Activated naive CD8-positive, alpha-beta T cell treated with anti-CD3 and anti-CD28 coated beads, Interleukin-2, amount 50 U/mL, for 24 hours (primary cell): Measurements from ENCODE around the gene PCNX2.
"Not testable (repeated sequence)": the region's sequence is repeated elsewhere in the genome, so short reads cannot be mapped to it uniquely, and the experiment has no call there.

Experiments used
- ATAC-seq: fragments of 150-1000 bp; cut with Tn5 transposase; one replicate; pipeline ENCODE4 v1.10.0; 2021
- DNase-seq: peaks from one replicate; pipeline ENCODE4 v3.0.0; 2021
- H3K27ac Mint-ChIP-seq: one replicate; pipeline ENCODE4 v1.8.0; 2021; ENCODE audit warnings: mild to moderate bottlenecking, mixed read lengths
- H3K27me3 Mint-ChIP-seq: one replicate; pipeline ENCODE4 v1.8.0; 2021; ENCODE audit warnings: mixed read lengths
- H3K36me3 Mint-ChIP-seq: one replicate; pipeline ENCODE4 v1.8.0; 2021; ENCODE audit warnings: low read depth, mixed read lengths
- H3K4me1 Mint-ChIP-seq: one replicate; pipeline ENCODE4 v1.8.0; 2021; ENCODE audit warnings: mixed read lengths
- H3K4me3 Mint-ChIP-seq: one replicate; pipeline ENCODE4 v1.8.0; 2021; ENCODE audit warnings: mild to moderate bottlenecking, moderate library complexity, mixed read lengths
- H3K9me3 Mint-ChIP-seq: one replicate; pipeline ENCODE4 v1.8.0; 2021; ENCODE audit warnings: mixed read lengths

Gene PCNX2

DNA sequence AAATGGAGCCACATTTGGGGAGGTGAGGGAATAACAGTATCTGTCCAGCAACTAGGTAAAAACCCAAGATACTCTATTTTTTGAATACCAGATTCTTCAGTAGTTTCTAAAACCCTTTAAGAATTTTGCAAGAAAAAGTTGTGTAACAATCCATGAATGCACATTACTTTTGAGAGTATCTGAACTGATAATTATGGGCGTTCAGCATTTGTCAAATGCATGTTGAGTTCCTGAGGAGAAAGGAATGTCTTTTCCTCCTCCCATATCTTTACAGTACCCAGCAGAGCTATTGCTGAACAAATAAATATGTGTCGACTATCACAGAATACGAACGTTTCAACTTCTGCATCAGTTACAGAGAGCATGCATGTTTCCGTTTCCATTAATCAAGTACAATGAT, 104.5 kb downstream of the PCNX2 start:
- H3K27ac Mint-ChIP-seq, result no peak overlapping the region
- H3K9me3 Mint-ChIP-seq, result peaks cover 13% of the 10 kb centered on the region
- no peak overlapping the region for H3K4me3 Mint-ChIP-seq
- ATAC-seq (no peak), DNase-seq (no peak)
- H3K36me3 Mint-ChIP-seq, result peaks cover 32% of the 10 kb centered on the region
- no peaks in the 10 kb centered on the region for H3K4me1 Mint-ChIP-seq
- no peaks in the 10 kb centered on the region for H3K27me3 Mint-ChIP-seq

DNA sequence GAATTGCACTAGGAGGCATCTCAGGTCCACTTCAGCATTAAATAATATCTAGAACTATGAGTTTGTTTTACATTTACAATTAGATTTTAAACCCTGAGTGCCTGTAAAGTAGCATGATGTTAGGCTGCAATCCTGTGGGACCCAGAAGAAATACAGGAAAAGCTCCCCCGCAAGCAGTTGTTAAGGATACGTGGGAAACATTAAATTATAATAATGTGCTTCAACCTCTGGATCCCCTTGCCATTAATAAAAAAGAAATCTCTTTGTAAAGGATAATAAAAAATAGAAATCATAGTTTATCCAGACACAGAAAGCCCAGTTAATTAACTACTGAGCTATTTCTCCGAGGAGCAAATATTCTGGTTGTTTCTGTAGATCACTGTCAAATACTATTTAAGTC, 106.0 kb downstream of the PCNX2 start:
- peaks cover 9% of the 10 kb centered on the region for H3K9me3 Mint-ChIP-seq
- no peaks in the 10 kb centered on the region for H3K27me3 Mint-ChIP-seq
- no peak for ATAC-seq
- no peaks in the 10 kb centered on the region for H3K4me1 Mint-ChIP-seq
- H3K4me3 Mint-ChIP-seq, result no peak overlapping the region
- peaks cover 26% of the 10 kb centered on the region for H3K36me3 Mint-ChIP-seq
- H3K27ac Mint-ChIP-seq, result no peak overlapping the region
- DNase-seq, result no peak

DNA sequence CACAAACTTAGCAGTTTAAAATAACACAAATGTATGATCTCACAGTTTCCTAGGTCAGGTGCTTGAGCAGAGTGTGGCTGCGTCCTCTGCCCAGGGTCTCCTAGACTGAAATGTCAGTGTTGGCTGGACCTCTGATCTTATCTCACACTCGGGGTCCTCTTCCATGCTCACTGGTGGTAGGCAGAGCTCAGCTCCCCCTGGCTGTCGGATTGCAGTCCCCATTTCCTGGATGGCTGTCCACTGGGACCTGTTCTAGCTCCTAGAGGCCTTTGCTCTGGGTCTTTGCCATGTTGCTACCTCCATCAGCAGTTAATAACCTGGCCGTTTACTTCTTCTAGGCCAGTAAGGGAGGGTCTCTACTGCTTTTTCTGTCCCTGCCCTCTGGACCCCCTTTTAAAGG, 107.5 kb downstream of the PCNX2 start:
- H3K4me1 Mint-ChIP-seq, result no peaks in the 10 kb centered on the region
- no peak for DNase-seq
- no peaks in the 10 kb centered on the region for H3K9me3 Mint-ChIP-seq
- no peak for ATAC-seq
- H3K36me3 Mint-ChIP-seq, result peaks cover 23% of the 10 kb centered on the region
- no peak overlapping the region for H3K4me3 Mint-ChIP-seq
- no peak overlapping the region for H3K27ac Mint-ChIP-seq
- no peaks in the 10 kb centered on the region for H3K27me3 Mint-ChIP-seq

DNA sequence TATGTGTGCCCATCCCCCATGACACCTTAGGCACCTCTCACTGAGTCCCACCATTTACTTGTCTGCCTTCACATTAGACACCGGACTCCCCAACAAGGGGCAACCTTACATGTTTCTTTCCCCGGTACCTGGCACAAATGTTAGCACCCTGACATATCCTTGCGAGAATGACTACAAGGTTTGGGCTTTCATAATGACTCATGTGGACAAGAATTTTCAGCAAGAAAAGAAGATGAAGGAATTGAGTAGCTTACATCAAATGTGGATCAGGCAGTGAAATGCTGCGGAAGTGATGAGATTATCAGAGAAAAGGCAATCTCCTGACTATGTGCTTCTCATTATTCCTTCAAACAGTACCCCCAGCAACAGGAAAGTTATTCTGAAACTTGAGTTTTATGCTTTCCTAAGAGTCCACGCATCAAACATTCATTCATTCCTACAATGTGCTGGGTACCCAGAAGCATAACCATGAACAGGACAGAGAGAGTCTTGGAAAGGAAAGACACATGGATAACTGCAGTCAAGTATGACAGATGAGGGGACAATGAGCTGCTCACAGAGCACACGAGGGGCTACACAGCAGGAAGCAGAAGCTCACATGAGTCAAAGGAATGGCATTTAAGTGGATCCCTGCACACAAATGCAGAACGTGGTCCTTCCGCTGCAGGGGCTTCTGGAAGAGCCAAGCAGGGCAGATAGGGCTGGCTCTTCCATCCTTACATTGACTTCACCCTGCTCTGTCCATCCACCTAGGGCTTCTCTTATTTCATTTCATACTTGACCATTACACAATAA, 112.1 kb downstream of the PCNX2 start:
- no peak overlapping the region for H3K4me3 Mint-ChIP-seq
- no peaks in the 10 kb centered on the region for H3K4me1 Mint-ChIP-seq
- H3K27ac Mint-ChIP-seq, result no peak overlapping the region
- H3K9me3 Mint-ChIP-seq, result peaks cover 6% of the 10 kb centered on the region
- no peak for ATAC-seq
- H3K36me3 Mint-ChIP-seq, result peaks cover 45% of the 10 kb centered on the region
- no peak for DNase-seq
- no peaks in the 10 kb centered on the region for H3K27me3 Mint-ChIP-seq

DNA sequence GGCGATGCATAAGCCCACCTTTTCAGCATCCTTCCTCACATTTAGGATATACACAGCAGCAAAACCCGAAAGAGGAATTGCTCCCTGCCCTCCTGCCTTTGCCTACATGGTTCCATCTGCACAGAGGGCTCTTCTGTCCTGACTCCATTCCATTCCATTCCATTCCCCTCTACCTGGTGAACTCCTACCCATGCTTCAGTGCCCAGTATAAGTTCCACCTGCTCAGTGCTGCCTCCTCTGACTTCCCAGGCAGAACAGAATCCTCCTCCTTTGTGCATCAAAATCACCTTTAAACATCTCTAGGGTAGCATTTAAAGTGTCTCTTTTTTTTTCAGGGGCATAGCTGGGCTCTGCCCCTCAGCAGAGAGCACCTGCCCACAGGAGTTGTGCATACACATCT, 112.9 kb downstream of the PCNX2 start:
- Mint-ChIP-seq H3K36me3 (peaks cover 54% of the 10 kb centered on the region), H3K4me1 (no peaks in the 10 kb centered on the region), H3K27ac (no peak overlapping the region), H3K27me3 (no peaks in the 10 kb centered on the region), H3K4me3 (no peak overlapping the region), H3K9me3 (peaks cover 14% of the 10 kb centered on the region)
- no peak for DNase-seq
- no peak for ATAC-seq

DNA sequence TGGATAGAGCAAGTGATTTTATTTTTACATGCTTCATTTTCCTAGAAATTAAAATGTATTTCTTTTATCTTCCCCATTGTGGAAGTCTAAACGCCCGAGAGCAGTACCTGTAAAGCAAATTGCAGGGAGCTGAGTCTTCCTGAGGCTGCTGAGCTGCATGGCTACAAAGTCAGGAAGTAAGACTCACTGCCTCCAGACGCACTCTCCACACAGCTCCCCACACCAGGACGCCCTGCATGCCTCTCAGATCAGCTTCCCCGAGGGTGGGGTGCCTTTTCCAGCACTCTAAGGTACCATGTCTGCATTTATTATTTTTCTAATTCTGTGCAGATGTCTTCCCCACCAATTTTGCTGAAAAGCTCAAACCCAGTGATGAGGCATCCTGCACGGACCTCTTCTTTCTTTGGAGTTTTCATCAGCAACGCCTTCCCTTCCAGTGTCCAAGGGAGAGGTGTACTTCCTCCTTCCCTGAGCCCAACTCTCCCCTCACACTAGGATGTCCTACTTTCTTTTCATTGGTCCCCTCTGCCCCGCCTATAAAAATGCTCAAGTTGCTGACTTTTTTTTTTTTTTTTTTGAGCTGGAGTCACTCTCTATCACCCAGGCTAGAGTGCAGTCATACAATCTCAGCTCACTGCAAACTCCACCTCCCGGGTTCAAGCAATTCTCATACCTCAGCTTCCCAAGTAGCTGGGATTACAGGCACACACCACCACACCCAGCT, 114.7 kb downstream of the PCNX2 start:
- Mint-ChIP-seq H3K27ac (no peak overlapping the region), H3K4me3 (no peak overlapping the region), H3K4me1 (no peaks in the 10 kb centered on the region), H3K27me3 (no peaks in the 10 kb centered on the region), H3K9me3 (peaks cover 20% of the 10 kb centered on the region), H3K36me3 (peaks cover 70% of the 10 kb centered on the region)
- ATAC-seq (no peak), DNase-seq (no peak)

DNA sequence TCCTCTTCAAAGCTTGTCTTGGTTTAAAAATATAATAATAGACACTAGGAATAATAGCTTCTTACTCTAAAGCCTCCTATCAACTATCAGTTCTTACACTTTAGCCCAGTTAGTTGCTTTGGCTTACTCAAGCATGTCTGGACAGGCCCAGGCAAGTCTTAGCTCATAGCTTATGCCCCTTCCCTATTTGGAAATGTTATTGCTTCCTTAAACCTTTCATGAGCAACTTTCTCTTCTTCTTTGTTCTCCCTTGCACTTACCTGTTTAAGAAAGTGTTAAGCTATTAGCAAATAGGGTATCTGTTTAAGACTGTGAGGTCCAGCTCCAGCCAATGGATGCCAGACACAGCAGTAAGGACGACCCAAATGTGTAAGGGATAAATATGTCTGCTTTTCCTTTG, 115.9 kb downstream of the PCNX2 start:
- not testable (repeated sequence) for ATAC-seq, H3K27me3 Mint-ChIP-seq, H3K4me3 Mint-ChIP-seq, H3K27ac Mint-ChIP-seq, DNase-seq, H3K4me1 Mint-ChIP-seq
- Mint-ChIP-seq H3K9me3 (peaks cover 20% of the 10 kb centered on the region), H3K36me3 (peaks cover 77% of the 10 kb centered on the region)

DNA sequence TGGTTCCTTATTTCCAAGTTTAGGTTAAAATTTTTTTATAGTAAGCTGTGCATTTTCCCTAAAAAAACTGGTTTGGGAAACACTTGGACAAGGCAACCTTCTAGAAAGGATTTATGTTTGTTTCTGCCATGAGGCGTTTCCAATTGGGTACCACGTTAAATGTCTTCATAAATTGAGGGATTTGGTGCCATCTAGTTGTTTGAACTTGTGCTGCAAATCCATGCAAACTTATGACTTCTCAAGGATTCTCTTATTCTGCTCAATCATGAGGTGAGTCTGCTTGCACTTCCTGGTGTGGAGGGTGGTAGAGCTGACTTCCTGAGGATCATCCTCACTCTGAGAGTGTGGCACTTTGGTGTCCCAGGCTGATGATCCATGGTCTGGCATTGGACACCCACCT, 123.3 kb downstream of the PCNX2 start:
- Mint-ChIP-seq H3K27me3 (no peaks in the 10 kb centered on the region), H3K4me3 (no peak overlapping the region), H3K36me3 (peaks cover 66% of the 10 kb centered on the region), H3K4me1 (no peaks in the 10 kb centered on the region), H3K9me3 (peaks cover 22% of the 10 kb centered on the region), H3K27ac (no peak overlapping the region)
- DNase-seq (no peak), ATAC-seq (no peak)

DNA sequence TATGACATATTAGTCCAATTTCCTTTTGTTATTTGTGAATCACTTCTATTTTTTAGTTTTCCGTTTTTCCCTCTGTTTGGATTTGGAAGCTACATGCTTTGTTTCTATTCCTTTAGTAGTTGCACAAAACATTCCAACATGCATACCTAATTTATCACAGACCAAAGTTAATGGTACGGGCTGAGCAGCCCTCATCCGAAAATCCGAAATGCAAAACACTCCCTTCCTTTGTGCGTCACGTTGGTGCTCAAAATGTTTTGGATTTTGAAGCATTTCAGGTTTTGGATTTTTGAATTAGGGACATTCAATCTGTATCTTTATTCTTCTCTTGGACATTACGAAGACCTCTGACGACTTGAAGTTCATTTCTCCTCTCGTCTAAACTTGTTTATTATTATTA, 124.8 kb downstream of the PCNX2 start:
- no peak for DNase-seq
- Mint-ChIP-seq H3K4me3 (no peak overlapping the region), H3K4me1 (no peaks in the 10 kb centered on the region), H3K27ac (no peak overlapping the region), H3K27me3 (no peaks in the 10 kb centered on the region), H3K36me3 (peaks cover 62% of the 10 kb centered on the region), H3K9me3 (peaks cover 28% of the 10 kb centered on the region)
- ATAC-seq, result no peak

DNA sequence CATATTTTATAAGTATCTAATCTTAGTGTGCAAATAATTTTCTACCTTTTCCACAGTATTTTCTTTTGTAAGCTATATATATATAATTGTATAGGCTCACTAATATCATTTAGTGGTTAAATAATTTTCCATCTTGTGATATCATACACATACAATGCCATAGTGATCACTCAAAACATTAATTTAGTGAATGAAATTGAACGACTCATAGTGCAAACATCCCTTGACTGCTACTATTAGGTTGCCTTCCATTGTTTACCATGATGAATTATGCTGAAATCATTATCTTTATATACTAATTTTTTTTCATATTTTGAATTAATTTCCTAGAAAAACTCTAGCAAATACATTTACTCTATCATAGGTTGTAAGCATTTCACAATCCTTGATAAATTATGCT, 127.1 kb downstream of the PCNX2 start:
- Mint-ChIP-seq H3K36me3 (peaks cover 65% of the 10 kb centered on the region), H3K27me3 (no peaks in the 10 kb centered on the region), H3K27ac (no peak overlapping the region), H3K4me3 (no peak overlapping the region), H3K9me3 (peaks cover 42% of the 10 kb centered on the region), H3K4me1 (no peaks in the 10 kb centered on the region)
- no peak for ATAC-seq
- no peak for DNase-seq

DNA sequence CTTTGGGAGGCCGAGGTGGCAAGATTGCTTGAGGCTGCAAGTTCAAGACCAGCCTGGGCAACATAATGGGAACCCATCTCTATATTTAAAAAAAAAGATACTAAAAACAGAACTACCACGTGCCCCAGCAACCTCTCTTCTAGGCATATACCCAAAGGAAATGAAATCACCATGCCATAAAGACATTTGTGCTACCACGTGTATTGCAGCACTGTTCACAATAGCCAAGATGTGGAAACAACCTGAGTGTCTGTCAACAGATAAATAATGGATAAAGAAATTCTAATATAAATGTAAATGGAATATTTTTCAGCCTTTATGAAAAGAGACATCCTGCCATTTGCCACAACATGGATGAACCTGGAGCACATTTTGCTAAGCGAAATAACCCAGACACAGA, 128.6 kb downstream of the PCNX2 start:
- peaks cover 53% of the 10 kb centered on the region for H3K36me3 Mint-ChIP-seq
- H3K27me3 Mint-ChIP-seq, result no peaks in the 10 kb centered on the region
- peaks cover 34% of the 10 kb centered on the region for H3K9me3 Mint-ChIP-seq
- no peak overlapping the region for H3K4me3 Mint-ChIP-seq
- DNase-seq, result no peak
- no peak for ATAC-seq
- no peaks in the 10 kb centered on the region for H3K4me1 Mint-ChIP-seq
- H3K27ac Mint-ChIP-seq, result no peak overlapping the region

DNA sequence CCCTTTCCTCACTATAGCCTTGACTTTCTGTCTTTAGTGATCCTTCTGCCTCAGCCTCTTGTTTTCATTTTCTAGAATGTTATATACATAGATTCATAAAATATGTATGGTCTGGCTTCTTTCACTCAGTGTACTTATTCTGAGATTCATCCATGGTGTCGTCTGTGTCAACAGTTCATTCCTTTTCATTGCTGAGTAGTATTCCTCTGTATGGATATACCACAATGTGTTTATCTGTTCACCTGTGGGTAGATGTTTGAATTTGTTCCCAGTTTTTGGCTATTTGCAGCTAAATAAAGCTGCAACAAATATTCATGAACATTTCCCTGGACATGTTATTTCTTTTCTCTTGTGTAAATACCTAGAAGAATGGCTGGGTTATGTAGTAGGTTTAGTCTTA, 131.8 kb downstream of the PCNX2 start:
- no peaks in the 10 kb centered on the region for H3K4me1 Mint-ChIP-seq
- H3K9me3 Mint-ChIP-seq, result peaks cover 22% of the 10 kb centered on the region
- H3K27ac Mint-ChIP-seq, result no peak overlapping the region
- peaks cover 47% of the 10 kb centered on the region for H3K36me3 Mint-ChIP-seq
- DNase-seq (no peak), ATAC-seq (no peak)
- H3K4me3 Mint-ChIP-seq, result no peak overlapping the region
- no peaks in the 10 kb centered on the region for H3K27me3 Mint-ChIP-seq

DNA sequence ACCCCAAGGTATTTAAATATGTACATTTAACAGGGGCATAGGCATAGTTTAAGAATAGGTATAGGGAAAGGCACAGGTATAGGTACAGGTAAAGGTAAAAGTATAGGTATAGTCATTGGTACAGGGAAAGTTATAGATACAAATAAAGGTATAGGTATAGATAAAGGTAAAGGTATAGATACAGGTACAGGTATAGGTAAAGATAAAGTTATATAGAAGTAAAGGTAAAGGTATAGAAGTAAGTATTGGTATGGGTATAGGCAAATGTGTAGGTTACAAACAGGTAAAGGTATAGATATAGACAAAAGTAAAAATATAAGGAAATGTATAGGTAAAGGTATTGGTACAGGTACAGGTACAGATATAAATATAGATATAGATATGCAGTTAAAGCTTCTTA, 137.2 kb downstream of the PCNX2 start:
- H3K9me3 Mint-ChIP-seq, result no peaks in the 10 kb centered on the region
- H3K4me1 Mint-ChIP-seq, result no peaks in the 10 kb centered on the region
- no peaks in the 10 kb centered on the region for H3K27me3 Mint-ChIP-seq
- no peak overlapping the region for H3K4me3 Mint-ChIP-seq
- H3K27ac Mint-ChIP-seq, result no peak overlapping the region
- DNase-seq (no peak), ATAC-seq (no peak)
- peaks cover 22% of the 10 kb centered on the region for H3K36me3 Mint-ChIP-seq

DNA sequence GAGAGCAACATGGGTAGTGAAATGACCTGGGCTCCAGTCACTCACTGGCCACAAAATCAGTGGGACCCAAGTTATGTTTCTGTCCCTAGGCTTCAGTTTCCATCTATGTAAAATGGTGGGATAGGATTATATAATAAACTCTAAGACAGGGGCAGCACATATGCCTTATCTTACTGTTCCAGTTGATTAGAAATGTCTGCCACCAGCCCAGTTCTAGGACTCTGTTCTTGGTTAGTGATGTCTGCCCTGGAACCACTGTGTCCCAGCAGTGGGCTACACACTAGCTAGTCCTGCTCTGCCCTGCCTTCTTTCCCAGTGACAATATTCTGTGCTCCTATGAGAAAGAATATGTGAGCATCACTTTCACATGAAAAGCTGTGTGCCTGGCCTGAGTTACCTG, 138.3 kb downstream of the PCNX2 start:
- Mint-ChIP-seq H3K27ac (no peak overlapping the region), H3K4me3 (no peak overlapping the region), H3K9me3 (no peaks in the 10 kb centered on the region), H3K4me1 (no peaks in the 10 kb centered on the region), H3K27me3 (no peaks in the 10 kb centered on the region), H3K36me3 (peaks cover 22% of the 10 kb centered on the region)
- DNase-seq (no peak), ATAC-seq (no peak)

DNA sequence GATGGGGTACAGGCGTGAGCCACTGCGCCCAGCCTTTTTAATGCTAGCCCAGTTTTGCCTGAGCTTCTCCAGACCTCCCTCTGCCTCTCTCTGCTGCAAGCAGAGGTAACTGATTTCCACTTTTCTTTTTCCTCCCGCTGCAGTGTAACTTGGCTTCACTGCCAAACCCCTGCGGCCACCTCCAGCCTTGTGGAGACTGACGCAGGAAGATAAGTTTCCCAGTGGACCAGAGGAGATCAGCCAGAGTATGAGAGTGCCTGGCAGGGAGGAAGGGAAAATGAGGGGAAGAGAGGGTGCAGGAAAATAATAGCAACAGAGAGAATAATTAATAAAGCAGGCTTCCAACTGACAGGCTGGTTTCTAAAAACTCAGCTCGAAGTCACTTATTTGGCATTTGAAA, 143.7 kb downstream of the PCNX2 start:
- Mint-ChIP-seq H3K27ac (no peak overlapping the region), H3K9me3 (no peaks in the 10 kb centered on the region), H3K4me1 (no peaks in the 10 kb centered on the region), H3K4me3 (no peak overlapping the region), H3K36me3 (peaks cover 7% of the 10 kb centered on the region), H3K27me3 (no peaks in the 10 kb centered on the region)
- ATAC-seq, result no peak
- no peak for DNase-seq
